Activated T-helper 1 cell treated with anti-CD3 and anti-CD28 coated beads, Interleukin-12 subunit alpha, Interleukin-12 subunit beta, Interleukin-2, Interleukin-4 antibody, amounts not matched to agents 30 ng/mL and 10 ng/mL and 1 ng/mL, durations not matched to agents 14 hours and 24 hours and 36 hours (primary cell): ENCODE data around the gene NHLH2. TPM values are rescaled to one million over a fixed set of nuclear protein-coding genes. Genes with fewer than 3 reads are reported as not detected.

Experiments
- DNase-seq: peaks from one replicate; pipeline ENCODE4 v3.0.0; 2021; ENCODE audit warnings: low spot score
- H3K27ac Mint-ChIP-seq: one replicate; pipeline ENCODE4 v1.8.0; 2021; ENCODE audit warnings: mild to moderate bottlenecking, mixed read lengths
- H3K27me3 Mint-ChIP-seq: one replicate; pipeline ENCODE4 v1.8.0; 2022; ENCODE audit warnings: mild to moderate bottlenecking, moderate library complexity, mixed read lengths; ENCODE audit not compliant: insufficient read depth
- H3K36me3 Mint-ChIP-seq: one replicate; pipeline ENCODE4 v1.8.0; 2021; ENCODE audit warnings: low read depth, mixed read lengths
- H3K4me1 Mint-ChIP-seq: one replicate; pipeline ENCODE4 v1.8.0; 2021; ENCODE audit warnings: low read depth, mixed read lengths
- H3K4me3 Mint-ChIP-seq: one replicate; pipeline ENCODE4 v1.8.0; 2021; ENCODE audit warnings: mild to moderate bottlenecking, moderate library complexity, mixed read lengths
- H3K9me3 Mint-ChIP-seq: one replicate; pipeline ENCODE4 v1.8.0; 2021; ENCODE audit warnings: mixed read lengths
- intact Hi-C: fragments of 100-400 bp; cut with micrococcal nuclease; formaldehyde crosslinking; loops from one replicate; pipeline ENCODE4 v1.15.1; 2024
- total RNA-seq: library from RNA; stranded (reverse); gene quantifications from 2 replicates; pipeline ENCODE4 v1.2.3, GENCODE V29; 2022

NHLH2 gene
- total RNA-seq = not detected in 2 replicates

DNA sequence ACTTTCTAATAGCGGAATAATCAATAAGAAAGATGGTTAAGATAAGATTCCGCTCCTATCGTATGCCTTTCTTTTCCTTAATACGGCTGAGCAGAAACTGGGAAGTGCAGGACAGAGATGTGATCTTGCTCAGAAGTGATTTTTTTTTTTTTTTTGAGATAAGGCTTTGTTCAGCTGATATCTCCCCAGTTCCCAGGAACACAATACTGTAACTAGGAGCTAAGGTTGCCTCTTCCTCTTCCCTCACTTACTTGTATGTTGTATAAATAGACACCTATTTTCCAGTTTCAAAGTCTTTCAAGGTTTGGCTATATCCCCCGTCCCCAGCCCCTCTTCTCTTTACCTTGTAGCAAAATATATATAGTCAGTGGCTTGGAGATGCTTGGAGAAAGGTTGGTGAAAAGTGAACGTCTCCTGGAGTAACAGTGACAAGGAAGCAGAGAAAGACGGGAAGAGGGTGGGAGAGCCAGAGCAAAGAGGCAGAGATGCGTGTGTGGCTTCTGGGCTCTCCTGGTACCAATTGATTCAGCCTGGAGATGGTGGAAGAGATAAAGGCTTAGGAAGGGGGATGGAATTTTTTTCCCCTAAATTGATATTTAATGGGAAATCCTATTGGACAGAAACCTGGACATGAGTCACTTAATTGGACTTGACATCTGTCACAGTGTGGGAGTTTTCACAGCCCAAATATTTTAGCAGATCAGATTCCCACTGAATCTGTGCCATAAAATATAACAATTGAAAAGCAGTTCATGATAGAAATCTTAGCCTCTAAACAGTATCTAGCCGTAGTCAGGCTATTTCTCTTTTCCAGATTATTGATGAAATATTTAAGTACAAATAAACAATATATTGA lies at the start of gene NHLH2:
Gene NHLH2, minus strand, starts transcription at position 522 of the 856 bp plus-strand sequence. CDS start 2,754 bp downstream, outside the sequence.
- intact Hi-C loops = no loop called here
- Mint-ChIP-seq H3K4me3 (no peak within 1 kb of the TSS), H3K36me3 (no peaks in the 10 kb centered on the region)

DNA sequence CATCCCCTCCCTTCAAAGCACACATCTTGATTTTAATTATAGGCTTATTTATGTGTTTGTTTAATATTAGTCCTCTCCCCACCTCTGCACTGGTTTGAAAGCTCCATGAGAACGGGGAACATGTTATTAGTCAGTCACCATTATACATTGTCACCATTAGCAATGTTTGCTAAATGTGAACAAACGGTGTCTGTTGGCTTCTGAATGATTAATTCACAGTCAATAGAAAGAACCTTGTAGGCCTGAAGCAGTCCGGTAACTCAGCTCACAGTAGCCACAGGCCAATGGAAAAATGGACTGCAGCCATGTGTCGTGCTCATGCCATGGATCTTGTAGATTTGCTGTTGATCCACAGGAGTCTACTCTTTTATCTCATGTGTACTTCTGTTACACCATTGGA lies 49.7 kb upstream of the NHLH2 start:
- Mint-ChIP-seq H3K27ac (no peak overlapping the region), H3K36me3 (no peaks in the 10 kb centered on the region), H3K27me3 (no peaks in the 10 kb centered on the region), H3K4me1 (no peaks in the 10 kb centered on the region), H3K9me3 (no peaks in the 10 kb centered on the region), H3K4me3 (no peak overlapping the region)
- intact Hi-C loops = no loop called here
- no peak for DNase-seq

More for the DNA sequence above, at the start of gene NHLH2:
- H3K27ac Mint-ChIP-seq = no peak within 1 kb of the TSS
- DNase-seq = no peak
- H3K27me3 Mint-ChIP-seq = peaks cover 54% of the 10 kb centered on the region
- H3K9me3 Mint-ChIP-seq = no peaks in the 10 kb centered on the region
- H3K4me1 Mint-ChIP-seq = no peaks in the 10 kb centered on the region

DNA sequence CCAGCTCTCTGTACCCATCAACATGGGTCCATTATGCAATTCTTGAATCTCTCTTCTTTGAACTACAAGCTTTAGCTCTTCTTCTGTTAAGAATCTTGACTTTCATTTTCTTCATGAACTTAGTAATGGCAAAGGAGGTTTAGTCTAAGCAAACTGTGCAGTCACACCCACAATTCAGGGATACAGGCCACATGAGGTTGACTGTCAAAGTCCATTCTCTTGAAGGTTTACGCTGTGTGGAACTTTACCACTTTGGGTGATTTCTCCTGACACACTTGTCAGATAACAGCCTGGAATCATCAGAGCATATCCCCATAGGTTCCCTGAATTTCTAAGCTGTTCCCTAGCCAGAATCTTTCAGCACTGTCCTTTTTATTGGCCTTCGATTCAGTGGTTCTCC lies 48.0 kb upstream of the NHLH2 start:
- Mint-ChIP-seq H3K9me3 (no peaks in the 10 kb centered on the region), H3K4me1 (no peaks in the 10 kb centered on the region), H3K36me3 (no peaks in the 10 kb centered on the region), H3K27ac (no peak overlapping the region), H3K4me3 (no peak overlapping the region), H3K27me3 (no peaks in the 10 kb centered on the region)
- no peak for DNase-seq
- intact Hi-C loops = no loop called here

DNA sequence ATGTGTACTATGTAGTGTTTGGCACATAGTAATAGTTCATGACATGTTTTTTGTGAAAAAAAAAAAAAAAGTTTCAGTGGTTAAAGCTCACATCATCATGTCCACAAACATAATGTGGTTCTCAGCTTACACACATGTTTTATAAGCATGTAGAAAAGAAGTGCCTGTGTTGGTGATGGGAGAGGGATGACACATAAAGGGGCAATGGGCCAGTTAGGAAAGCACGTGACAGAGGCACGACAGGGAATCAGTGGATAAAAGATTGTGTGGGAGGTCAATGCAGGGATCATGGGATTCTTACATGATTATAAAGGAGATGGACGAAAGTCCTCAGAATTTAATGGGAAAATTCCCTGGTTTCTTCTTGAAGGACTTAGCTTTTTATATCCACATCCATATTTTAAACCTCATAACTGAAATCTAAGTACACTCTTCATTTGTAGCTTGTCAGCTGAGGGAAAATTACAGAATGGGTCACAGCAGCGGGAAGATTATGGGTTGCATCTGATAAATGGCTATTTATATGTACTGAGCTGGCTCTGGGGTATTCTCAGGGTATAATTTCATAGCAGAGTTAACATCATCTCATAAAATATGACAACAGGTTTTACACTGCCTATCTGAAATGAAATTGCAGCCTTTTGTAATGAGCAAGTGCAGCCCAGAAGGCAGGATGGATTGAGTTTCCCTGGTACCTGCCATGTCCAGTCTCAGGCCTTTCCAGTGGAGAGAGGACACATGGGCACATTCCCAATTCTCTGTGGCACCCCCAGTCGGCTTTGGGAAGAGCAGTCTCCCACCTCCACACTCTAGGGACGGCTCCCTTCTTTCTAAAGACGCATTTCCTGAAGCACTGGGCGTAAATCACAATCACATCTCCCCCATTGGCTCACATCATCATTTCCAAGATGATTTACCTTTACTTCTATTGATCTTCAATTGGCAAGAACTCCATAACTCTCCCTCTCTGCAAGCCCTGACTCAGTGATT lies 42.3 kb upstream of the NHLH2 start:
- DNase-seq = no peak
- no peaks in the 10 kb centered on the region for H3K9me3 Mint-ChIP-seq
- no peaks in the 10 kb centered on the region for H3K36me3 Mint-ChIP-seq
- intact Hi-C loops = no loop called here
- H3K4me1 Mint-ChIP-seq = no peaks in the 10 kb centered on the region
- H3K27me3 Mint-ChIP-seq = peaks cover 1% of the 10 kb centered on the region
- no peak overlapping the region for H3K27ac Mint-ChIP-seq
- H3K4me3 Mint-ChIP-seq = no peak overlapping the region

GRCh38 chr1:115880981-115881672 lies 40.2 kb upstream of the NHLH2 start:
- no peaks in the 10 kb centered on the region for H3K36me3 Mint-ChIP-seq
- intact Hi-C loops = no loop called here
- no peak for DNase-seq
- H3K4me3 Mint-ChIP-seq = no peak overlapping the region
- H3K27me3 Mint-ChIP-seq = peaks cover 1% of the 10 kb centered on the region
- H3K9me3 Mint-ChIP-seq = no peaks in the 10 kb centered on the region
- no peak overlapping the region for H3K27ac Mint-ChIP-seq
- H3K4me1 Mint-ChIP-seq = no peaks in the 10 kb centered on the region

DNA sequence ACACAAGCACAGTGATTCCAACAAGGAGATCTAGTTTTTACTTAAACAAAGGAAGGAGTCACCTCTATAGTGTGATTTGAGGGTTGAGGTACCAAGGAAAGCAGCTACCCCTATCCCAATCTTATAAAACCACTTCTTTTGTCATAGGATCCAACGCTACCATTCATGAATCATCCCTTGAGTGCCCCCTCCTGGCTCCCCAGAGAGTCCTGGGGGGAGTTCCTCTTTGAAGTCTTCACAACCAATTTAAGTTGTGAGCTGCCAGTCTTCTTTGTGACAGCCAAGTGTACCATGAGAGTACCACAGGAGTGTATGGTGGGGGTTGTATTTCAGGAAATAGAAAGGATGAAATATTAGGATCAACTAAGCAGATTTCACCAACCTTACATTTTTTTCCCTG lies 39.1 kb upstream of the NHLH2 start:
- Mint-ChIP-seq H3K4me1 (no peaks in the 10 kb centered on the region), H3K27me3 (peaks cover 1% of the 10 kb centered on the region), H3K9me3 (no peaks in the 10 kb centered on the region), H3K4me3 (no peak overlapping the region), H3K36me3 (no peaks in the 10 kb centered on the region), H3K27ac (no peak overlapping the region)
- intact Hi-C loops = no loop called here
- DNase-seq = no peak

GRCh38 chr1:115877511-115877910 lies 36.6 kb upstream of the NHLH2 start:
- Mint-ChIP-seq H3K4me1 (no peaks in the 10 kb centered on the region), H3K4me3 (no peak overlapping the region), H3K36me3 (no peaks in the 10 kb centered on the region), H3K27me3 (peaks cover 1% of the 10 kb centered on the region), H3K27ac (no peak overlapping the region), H3K9me3 (no peaks in the 10 kb centered on the region)
- intact Hi-C loops = no loop called here
- no peak for DNase-seq

- peaks cover 1% of the 10 kb centered on the region for H3K27me3 Mint-ChIP-seq
- H3K4me1 Mint-ChIP-seq = no peaks in the 10 kb centered on the region
- DNase-seq = no peak
- intact Hi-C loops = no loop called here
- H3K4me3 Mint-ChIP-seq = no peak overlapping the region
- H3K36me3 Mint-ChIP-seq = no peaks in the 10 kb centered on the region
- no peak overlapping the region for H3K27ac Mint-ChIP-seq
- H3K9me3 Mint-ChIP-seq = no peaks in the 10 kb centered on the region
Observed at GRCh38 chr1:115874904-115875303, 34.0 kb upstream of the NHLH2 start.

DNA sequence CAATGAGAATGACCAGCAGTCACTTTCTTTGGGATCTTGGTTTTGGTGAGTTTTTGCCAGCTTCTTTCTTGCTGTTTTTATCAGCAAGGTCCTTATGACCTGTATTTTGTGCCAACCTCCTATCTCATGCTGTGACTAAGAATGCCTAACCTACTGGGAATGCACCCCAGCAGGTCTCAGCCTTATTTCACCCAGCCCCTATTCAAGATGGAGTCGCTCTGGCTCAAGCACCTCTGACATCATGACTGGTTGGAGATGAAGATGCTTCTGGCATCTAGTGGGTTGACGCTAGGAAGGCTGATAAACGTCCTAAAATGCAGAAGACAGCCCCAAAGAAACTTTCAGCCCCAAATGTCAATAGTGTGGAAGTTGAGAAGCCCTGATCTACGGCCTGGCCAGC lies 33.6 kb upstream of the NHLH2 start:
- intact Hi-C loops = no loop called here
- Mint-ChIP-seq H3K4me3 (no peak overlapping the region), H3K27ac (no peak overlapping the region), H3K36me3 (no peaks in the 10 kb centered on the region), H3K4me1 (no peaks in the 10 kb centered on the region), H3K9me3 (no peaks in the 10 kb centered on the region), H3K27me3 (peaks cover 2% of the 10 kb centered on the region)
- no peak for DNase-seq

- no peaks in the 10 kb centered on the region for H3K36me3 Mint-ChIP-seq
Observed at GRCh38 chr1:115873184-115873583, 32.3 kb upstream of the NHLH2 start.

DNA sequence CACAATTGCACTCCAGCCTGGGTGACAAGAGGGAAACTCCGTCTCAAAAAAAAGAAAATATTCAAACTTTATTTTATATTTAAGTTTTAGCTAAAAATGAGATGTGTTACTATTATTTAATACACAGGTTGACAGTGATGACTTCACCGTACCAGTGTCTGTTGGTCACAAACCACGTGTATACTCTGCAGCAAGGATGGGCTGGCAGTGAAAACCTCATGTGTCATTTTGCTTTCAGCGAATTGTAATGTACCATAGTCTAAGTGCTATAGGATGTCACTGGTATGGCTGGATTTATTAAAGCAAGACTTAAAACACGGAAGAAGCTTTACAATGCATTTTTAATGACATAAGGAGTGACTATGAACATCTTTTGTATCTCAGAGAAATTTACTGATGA lies 28.1 kb upstream of the NHLH2 start:
- Mint-ChIP-seq H3K27ac (no peak overlapping the region), H3K4me3 (no peak overlapping the region), H3K9me3 (no peaks in the 10 kb centered on the region), H3K36me3 (no peaks in the 10 kb centered on the region), H3K4me1 (no peaks in the 10 kb centered on the region), H3K27me3 (peaks cover 7% of the 10 kb centered on the region)
- intact Hi-C loops = no loop called here
- no peak for DNase-seq

More at GRCh38 chr1:115873184-115873583, 32.3 kb upstream of the NHLH2 start:
- Mint-ChIP-seq H3K27ac (no peak overlapping the region), H3K27me3 (peaks cover 2% of the 10 kb centered on the region), H3K4me1 (no peaks in the 10 kb centered on the region), H3K4me3 (no peak overlapping the region), H3K9me3 (no peaks in the 10 kb centered on the region)
- DNase-seq = no peak
- intact Hi-C loops = no loop called here

GRCh38 chr1:115867216-115867615 lies 26.3 kb upstream of the NHLH2 start:
- intact Hi-C loops = no loop called here
- H3K36me3 Mint-ChIP-seq = no peaks in the 10 kb centered on the region
- H3K9me3 Mint-ChIP-seq = no peaks in the 10 kb centered on the region
- no peaks in the 10 kb centered on the region for H3K4me1 Mint-ChIP-seq
- no peak for DNase-seq
- H3K27me3 Mint-ChIP-seq = peaks cover 7% of the 10 kb centered on the region
- H3K4me3 Mint-ChIP-seq = no peak overlapping the region
- no peak overlapping the region for H3K27ac Mint-ChIP-seq
